KOPT-K1 (cell line): ENCODE measurements around the gene BICD1.
"Not testable (repeated sequence)": the region's sequence is repeated elsewhere in the genome, so short reads cannot be mapped to it uniquely, and the experiment has no call there.

Experiments used
- H3K27ac ChIP-seq: fragments of 200-600 bp; sonication (generic); 2 replicates; pipeline ENCODE4 v1.5.1; 2016; ENCODE audit warnings: antibody characterized with exemption, mild to moderate bottlenecking, low read depth, low read length; ENCODE audit not compliant: poor library complexity, severe bottlenecking
- H3K36me3 ChIP-seq: fragments of 200-600 bp; sonication (generic); 2 replicates; pipeline ENCODE4 v1.5.1; 2017; ENCODE audit warnings: antibody characterized with exemption, mild to moderate bottlenecking, low read length, moderate library complexity; ENCODE audit not compliant: insufficient read depth
- H3K9me3 ChIP-seq: fragments of 200-600 bp; sonication (generic); 2 replicates; pipeline ENCODE4 v1.5.1; 2017; ENCODE audit warnings: antibody characterized with exemption, low read length, mild to moderate bottlenecking; ENCODE audit not compliant: insufficient read depth, poor library complexity, severe bottlenecking

Gene BICD1

GRCh38 chr12:32274665-32275064 lies 168.0 kb downstream of the BICD1 start:
- H3K9me3 ChIP-seq: no peaks in the 10 kb centered on the region
- H3K27ac ChIP-seq: no peak overlapping the region
- no peaks in the 10 kb centered on the region for H3K36me3 ChIP-seq

- H3K9me3 ChIP-seq, H3K27ac ChIP-seq, H3K36me3 ChIP-seq: not testable (repeated sequence)
Measured at GRCh38 chr12:32275520-32275919, 168.9 kb downstream of the BICD1 start.

GRCh38 chr12:32277774-32278173 lies 171.1 kb downstream of the BICD1 start:
- Histone ChIP-seq H3K9me3 (no peaks in the 10 kb centered on the region), H3K36me3 (no peaks in the 10 kb centered on the region), H3K27ac (no peak overlapping the region)

- no peak overlapping the region for H3K27ac ChIP-seq
Measured at GRCh38 chr12:32281098-32281497, 174.5 kb downstream of the BICD1 start.

GRCh38 chr12:32284561-32284960 lies 177.9 kb downstream of the BICD1 start:
- no peaks in the 10 kb centered on the region for H3K9me3 ChIP-seq
- no peak overlapping the region for H3K27ac ChIP-seq
- H3K36me3 ChIP-seq: no peaks in the 10 kb centered on the region

More at GRCh38 chr12:32281098-32281497, 174.5 kb downstream of the BICD1 start:
- Histone ChIP-seq H3K9me3 (no peaks in the 10 kb centered on the region), H3K36me3 (no peaks in the 10 kb centered on the region)

GRCh38 chr12:32285021-32285420 lies 178.4 kb downstream of the BICD1 start:
- H3K36me3 ChIP-seq: no peaks in the 10 kb centered on the region
- H3K27ac ChIP-seq: no peak overlapping the region
- no peaks in the 10 kb centered on the region for H3K9me3 ChIP-seq

- H3K9me3 ChIP-seq: no peaks in the 10 kb centered on the region
- H3K27ac ChIP-seq: no peak overlapping the region
- no peaks in the 10 kb centered on the region for H3K36me3 ChIP-seq
Measured at GRCh38 chr12:32285489-32285888, 178.8 kb downstream of the BICD1 start.

GRCh38 chr12:32290411-32290810 lies 183.8 kb downstream of the BICD1 start:
- H3K9me3 ChIP-seq: no peaks in the 10 kb centered on the region
- H3K36me3 ChIP-seq: no peaks in the 10 kb centered on the region
- no peak overlapping the region for H3K27ac ChIP-seq

- Histone ChIP-seq H3K27ac (no peak overlapping the region), H3K9me3 (no peaks in the 10 kb centered on the region), H3K36me3 (no peaks in the 10 kb centered on the region)
Measured at GRCh38 chr12:32292151-32292550, 185.5 kb downstream of the BICD1 start.

- H3K27ac ChIP-seq: no peak overlapping the region
- H3K36me3 ChIP-seq: no peaks in the 10 kb centered on the region
- H3K9me3 ChIP-seq: no peaks in the 10 kb centered on the region
Measured at GRCh38 chr12:32293808-32294419, 187.3 kb downstream of the BICD1 start.

GRCh38 chr12:32296567-32296966 lies 189.9 kb downstream of the BICD1 start:
- no peak overlapping the region for H3K27ac ChIP-seq
- H3K36me3 ChIP-seq: no peaks in the 10 kb centered on the region
- H3K9me3 ChIP-seq: no peaks in the 10 kb centered on the region

GRCh38 chr12:32298917-32299316 lies 192.3 kb downstream of the BICD1 start:
- H3K27ac ChIP-seq: no peak overlapping the region
- H3K36me3 ChIP-seq: no peaks in the 10 kb centered on the region
- no peaks in the 10 kb centered on the region for H3K9me3 ChIP-seq

GRCh38 chr12:32301216-32301615 lies 194.6 kb downstream of the BICD1 start:
- H3K9me3 ChIP-seq: no peaks in the 10 kb centered on the region
- H3K27ac ChIP-seq: no peak overlapping the region

GRCh38 chr12:32302218-32303173 lies 195.8 kb downstream of the BICD1 start:
- peaks cover 6% of the 10 kb centered on the region for H3K36me3 ChIP-seq
- no peaks in the 10 kb centered on the region for H3K9me3 ChIP-seq
- no peak overlapping the region for H3K27ac ChIP-seq

More at GRCh38 chr12:32301216-32301615, 194.6 kb downstream of the BICD1 start:
- H3K36me3 ChIP-seq: peaks cover 6% of the 10 kb centered on the region

- Histone ChIP-seq H3K36me3 (peaks cover 6% of the 10 kb centered on the region), H3K9me3 (no peaks in the 10 kb centered on the region), H3K27ac (no peak overlapping the region)
Measured at GRCh38 chr12:32303174-32303549, 196.5 kb downstream of the BICD1 start.
